Colonic mucosa (tissue), 4 donors: ENCODE data around the gene TMEM30A. TPM values are rescaled to one million over a fixed set of nuclear protein-coding genes. Genes with fewer than 3 reads are reported as not detected.
A peak's percentile ranks its signal among the peaks of the same experiment; 100 is the strongest.

ENCODE experiments used
- DNase-seq: peaks from one replicate; pipeline ENCODE4 v3.0.0-alpha.2; 2020
- H3K27ac ChIP-seq: fragments of 200-600 bp; one replicate; pipeline ENCODE4 v1.8.0; 2021
- H3K27me3 ChIP-seq: fragments of 200-600 bp; one replicate; pipeline ENCODE4 v1.8.0; 2021
- H3K36me3 ChIP-seq: fragments of 200-600 bp; one replicate; pipeline ENCODE4 v1.8.0; 2021
- H3K4me1 ChIP-seq: fragments of 200-600 bp; one replicate; pipeline ENCODE4 v1.8.0; 2021; ENCODE audit warnings: mild to moderate bottlenecking
- H3K4me3 ChIP-seq: fragments of 200-600 bp; one replicate; pipeline ENCODE4 v1.8.0; 2021
- H3K9ac ChIP-seq, 2 donors: one replicate each; pipeline ENCODE4 v1.7.0; 2013; ENCODE audit warnings: control low read depth in 2 of 2, low read depth in 2 of 2, low read length in 2 of 2
- H3K9me3 ChIP-seq: fragments of 200-600 bp; one replicate; pipeline ENCODE4 v1.8.0; 2021
- CTCF ChIP-seq: fragments of 200-600 bp; IDR thresholded peaks from one replicate; pipeline ENCODE4 v1.8.0; 2022; ENCODE audit warnings: antibody characterized with exemption, mild to moderate bottlenecking
- intact Hi-C: fragments of 100-400 bp; cut with DNase I; formaldehyde crosslinking; loops from one replicate; pipeline ENCODE4 v1.14.1; 2022
- total RNA-seq, 2 donors: library from RNA; stranded (reverse); fragmentation: NEBNext Ultra II Directional in 1 of 2; extraction: Animal tissue kit (Norgen Biotek cat#: 25700) in 1 of 2; gene quantifications; one replicate each; pipeline ENCODE4 v1.2.1, GENCODE V29; 2021
- donor health status: healthy.
- donor health status: DM: no; HTN: no; CAD: no.
- donor health status: DM: no; HTN: no; CAD: no.

The TMEM30A gene
- total RNA-seq, 2 donors from 2014 or later = 69.5 to 112 TPM

DNA sequence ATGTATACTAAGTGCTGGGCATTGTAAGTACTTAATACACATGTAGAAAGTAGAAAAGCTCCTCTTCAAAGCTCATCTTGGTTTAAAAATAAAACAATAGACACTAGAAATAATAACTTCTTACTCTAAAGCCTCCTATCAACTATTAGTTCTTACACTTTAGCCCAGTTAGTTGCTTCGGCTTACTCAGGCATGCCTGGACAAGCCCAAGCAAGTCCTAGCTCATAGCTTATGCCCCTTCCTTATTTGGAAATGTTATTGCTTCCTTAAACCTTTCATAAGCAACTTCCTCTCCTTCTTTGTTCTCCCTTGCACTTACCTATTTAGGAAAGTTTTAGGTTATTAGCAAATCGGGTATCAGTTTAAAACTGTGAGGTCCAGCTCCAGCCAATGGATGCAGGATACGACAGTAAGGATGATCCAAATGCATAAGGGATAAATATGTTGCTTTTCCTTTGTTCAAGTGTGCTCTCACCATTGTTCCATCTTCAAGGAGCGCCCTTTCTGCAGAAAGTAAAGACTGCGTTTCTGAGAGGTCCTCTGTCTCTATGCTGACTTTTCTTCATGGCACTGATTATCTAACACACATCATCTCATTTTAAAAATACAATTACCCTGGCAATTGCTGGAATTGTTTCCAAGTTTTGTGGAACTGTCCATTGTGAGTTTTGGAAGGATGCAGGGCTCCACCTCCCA lies 12.3 kb downstream of the TMEM30A start:
- no peaks in the 10 kb centered on the region for H3K27me3 ChIP-seq
- H3K27ac ChIP-seq = peak overlapping the region; percentile 40
- no peaks in the 10 kb centered on the region for H3K36me3 ChIP-seq
- DNase-seq = no peak
- H3K4me3 ChIP-seq = no peak overlapping the region
- H3K9me3 ChIP-seq = no peaks in the 10 kb centered on the region
- H3K4me1 ChIP-seq = no peaks in the 10 kb centered on the region
- no peak overlapping the region for H3K9ac ChIP-seq
- no peak for TF ChIP-seq CTCF
- intact Hi-C loops = no loop called here

GRCh38 chr6:75268988-75269354 lies 15.6 kb downstream of the TMEM30A start:
- no peak for DNase-seq
- Histone ChIP-seq H3K36me3 (no peaks in the 10 kb centered on the region), H3K9me3 (no peaks in the 10 kb centered on the region), H3K4me1 (no peaks in the 10 kb centered on the region), H3K27me3 (no peaks in the 10 kb centered on the region), H3K9ac (no peak overlapping the region), H3K4me3 (no peak overlapping the region), H3K27ac (no peak overlapping the region)
- no peak for TF ChIP-seq CTCF
- intact Hi-C loops = loop anchor here (5.0 kb wide), 1 partner anchor 258 kb away; no protein-coding TSS in a partner anchor

DNA sequence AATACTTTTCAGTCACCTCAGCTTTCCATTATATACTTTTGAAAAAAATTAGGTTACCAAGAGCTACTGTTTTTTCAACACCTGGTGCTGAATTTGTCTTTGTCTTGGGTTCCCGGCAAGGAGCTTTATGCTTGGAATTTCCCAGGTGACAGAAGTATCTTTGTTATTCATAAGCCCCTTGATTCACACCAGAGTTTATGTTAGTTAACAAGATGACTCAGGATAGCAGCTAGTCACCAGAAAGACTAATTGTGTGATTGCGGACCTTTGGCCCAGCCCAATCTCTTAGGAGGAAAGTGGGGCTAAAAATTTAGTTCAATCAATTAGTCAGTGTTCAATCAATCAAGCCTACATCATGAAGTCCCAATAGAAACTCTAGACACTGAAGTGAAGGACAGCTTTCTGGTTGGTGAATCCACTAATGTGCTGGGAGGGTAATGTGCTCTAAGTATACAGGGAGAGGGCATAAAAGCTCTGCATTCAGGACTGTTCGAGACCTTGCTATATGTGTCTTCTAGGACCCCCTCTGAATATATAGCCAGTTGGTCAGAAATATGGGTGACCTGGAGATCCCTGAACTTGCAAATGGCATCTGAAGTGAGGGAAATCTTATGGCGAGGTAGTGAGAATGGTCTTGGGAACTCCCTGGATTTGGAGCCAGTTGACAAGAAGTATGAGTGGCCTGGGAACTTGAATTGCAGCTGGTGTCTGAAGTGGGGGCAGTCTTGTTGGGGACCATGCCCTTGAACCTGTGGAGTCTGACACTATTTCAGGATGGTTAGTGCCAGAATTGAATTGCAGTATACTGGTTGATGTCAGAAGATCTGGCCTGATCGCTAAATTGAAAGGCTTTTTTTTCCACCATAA lies 16.2 kb downstream of the TMEM30A start:
- Histone ChIP-seq H3K27me3 (no peaks in the 10 kb centered on the region), H3K4me3 (no peak overlapping the region), H3K4me1 (no peaks in the 10 kb centered on the region), H3K9ac (no peak overlapping the region), H3K36me3 (no peaks in the 10 kb centered on the region), H3K9me3 (no peaks in the 10 kb centered on the region), H3K27ac (no peak overlapping the region)
- DNase-seq = no peak
- intact Hi-C loops = loop anchor here (5.0 kb wide), 1 partner anchor 259 kb away; no protein-coding TSS in a partner anchor
- no peak for TF ChIP-seq CTCF

DNA sequence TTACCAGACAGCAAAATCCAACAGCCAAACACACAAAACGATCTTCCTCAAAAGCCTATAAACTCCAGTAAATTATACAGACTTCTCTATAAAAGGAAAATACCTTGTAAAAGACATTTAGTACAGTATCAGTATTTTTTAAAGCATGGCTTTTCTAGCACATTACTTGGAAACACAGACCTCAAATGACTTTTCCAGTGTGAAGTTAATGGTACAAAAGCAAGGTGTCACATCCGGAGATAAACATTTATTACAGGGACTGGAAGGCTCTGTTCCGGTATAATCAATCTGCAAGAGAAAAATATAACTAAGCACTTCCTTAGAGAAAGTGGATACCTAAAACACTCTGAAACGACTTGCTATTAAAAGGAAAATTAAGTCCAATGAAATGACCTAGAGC lies 17.1 kb downstream of the TMEM30A start:
- H3K36me3 ChIP-seq = no peaks in the 10 kb centered on the region
- no peak overlapping the region for H3K4me3 ChIP-seq
- DNase-seq = no peak
- H3K27ac ChIP-seq = no peak overlapping the region
- H3K9me3 ChIP-seq = no peaks in the 10 kb centered on the region
- no peak for TF ChIP-seq CTCF
- no peaks in the 10 kb centered on the region for H3K27me3 ChIP-seq
- no peak overlapping the region for H3K9ac ChIP-seq
- H3K4me1 ChIP-seq = no peaks in the 10 kb centered on the region
- intact Hi-C loops = loop anchor here (5.0 kb wide), 1 partner anchor 260 kb away; no protein-coding TSS in a partner anchor

GRCh38 chr6:75266716-75267291 lies 17.8 kb downstream of the TMEM30A start:
- intact Hi-C loops = loop anchor here (5.0 kb wide), 1 partner anchor 260 kb away; no protein-coding TSS in a partner anchor
- Histone ChIP-seq H3K4me1 (no peaks in the 10 kb centered on the region), H3K36me3 (no peaks in the 10 kb centered on the region), H3K9me3 (no peaks in the 10 kb centered on the region), H3K27ac (no peak overlapping the region), H3K27me3 (no peaks in the 10 kb centered on the region), H3K4me3 (no peak overlapping the region), H3K9ac (no peak overlapping the region)
- DNase-seq = no peak
- peak; percentile 82 for TF ChIP-seq CTCF
